NOMO-1 (cell line): Measurements from ENCODE around the gene PLEKHA5.
"Not testable (repeated sequence)": the region's sequence is repeated elsewhere in the genome, so short reads cannot be mapped to it uniquely, and the experiment has no call there.

Experiments
- DNase-seq, 2 experiments: peaks; one replicate each; lab custom pipeline; 2025; ENCODE audit not compliant: unreplicated experiment in 2 of 2; lab: John Stamatoyannopoulos, UW

PLEKHA5 gene

DNA sequence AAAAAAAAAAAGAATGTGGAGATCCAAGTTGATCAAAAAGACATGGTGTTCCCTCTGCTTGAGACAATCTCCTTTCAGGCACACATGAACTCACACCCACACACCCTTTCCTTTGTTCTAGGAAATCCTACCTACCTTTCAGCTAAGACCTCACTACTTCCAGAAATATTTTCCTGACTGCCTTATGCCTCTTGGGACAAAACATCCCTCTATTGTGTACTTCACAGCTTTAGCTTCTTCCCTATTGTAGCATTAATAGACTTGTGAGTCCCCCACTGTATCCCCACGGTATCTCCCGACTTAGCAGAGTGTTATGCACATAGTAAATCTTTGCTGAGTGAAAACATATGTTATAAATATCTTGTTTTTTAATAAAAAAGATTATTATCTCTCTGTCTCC lies 264.9 kb downstream of the PLEKHA5 start:
- no peak for DNase-seq

- no peak for DNase-seq
Observed at GRCh38 chr12:19397534-19397933, 268.0 kb downstream of the PLEKHA5 start.

DNA sequence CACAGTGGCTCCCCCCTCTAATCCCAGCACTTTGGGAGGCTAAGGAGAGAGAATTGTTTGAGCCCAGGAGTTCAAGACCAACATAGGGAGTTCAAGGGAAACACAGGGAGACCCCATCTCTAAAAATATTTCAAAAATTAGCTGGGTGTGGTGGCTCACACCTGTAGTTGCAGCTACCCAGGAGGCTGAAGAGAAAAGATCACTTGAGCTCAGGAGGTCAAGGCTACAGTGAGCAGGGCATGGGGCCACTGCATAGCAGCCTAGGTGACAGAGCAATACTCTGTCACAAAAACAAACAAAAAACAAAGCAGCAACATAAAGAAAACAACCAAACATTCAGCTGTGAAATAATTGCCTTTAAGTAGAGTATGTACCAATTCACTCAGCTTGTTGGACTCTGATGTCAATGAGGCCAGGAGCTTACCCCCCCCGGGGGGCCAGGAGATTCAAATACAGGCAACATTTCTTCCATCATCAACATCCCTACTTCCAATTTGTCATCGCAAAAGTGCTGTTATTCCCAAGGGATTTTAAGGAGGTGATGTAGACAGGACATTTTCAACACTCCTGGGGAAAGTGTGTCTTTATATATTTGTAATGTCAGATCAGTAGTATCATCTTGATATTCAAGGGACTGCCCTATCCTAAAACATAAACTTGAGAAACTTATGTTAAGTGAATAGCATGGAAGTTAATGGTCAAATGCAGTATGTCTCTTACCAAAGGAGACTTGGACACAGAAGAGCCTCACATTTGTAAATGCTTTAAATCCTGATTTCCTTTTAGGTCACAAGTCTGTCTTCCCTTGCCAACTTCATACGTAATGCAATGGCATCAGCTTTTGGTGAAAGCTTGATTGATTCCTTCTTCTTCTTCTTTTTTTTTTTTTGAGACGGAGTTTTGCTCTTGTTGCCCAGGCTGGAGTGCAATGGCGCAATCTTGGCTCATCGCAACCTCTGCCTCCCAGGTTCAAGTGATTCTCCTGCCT lies 269.1 kb downstream of the PLEKHA5 start:
- DNase-seq, result no peak

- DNase-seq, result not testable (repeated sequence)
Observed at GRCh38 chr12:19400649-19401285, 271.2 kb downstream of the PLEKHA5 start.

DNA sequence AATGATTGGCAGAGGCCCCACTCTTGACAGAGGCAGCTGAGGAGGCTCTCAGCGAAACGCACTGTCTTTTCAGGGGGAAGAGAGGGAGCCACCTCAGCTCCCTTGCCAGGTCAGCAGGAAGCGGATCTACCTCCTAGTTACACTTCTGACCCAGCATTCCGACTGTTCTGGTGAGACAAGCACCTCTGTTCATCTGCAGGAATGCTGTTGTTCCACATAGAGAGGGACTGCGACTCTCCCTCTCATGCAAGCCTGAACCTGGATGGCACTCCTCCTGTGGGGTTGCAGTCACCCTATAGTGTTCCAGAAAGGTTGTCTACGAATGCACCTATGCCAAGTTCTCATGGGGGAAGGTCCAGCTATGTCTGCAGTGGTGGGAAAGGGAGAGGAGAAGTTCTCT lies 272.7 kb downstream of the PLEKHA5 start:
- no peak for DNase-seq

DNA sequence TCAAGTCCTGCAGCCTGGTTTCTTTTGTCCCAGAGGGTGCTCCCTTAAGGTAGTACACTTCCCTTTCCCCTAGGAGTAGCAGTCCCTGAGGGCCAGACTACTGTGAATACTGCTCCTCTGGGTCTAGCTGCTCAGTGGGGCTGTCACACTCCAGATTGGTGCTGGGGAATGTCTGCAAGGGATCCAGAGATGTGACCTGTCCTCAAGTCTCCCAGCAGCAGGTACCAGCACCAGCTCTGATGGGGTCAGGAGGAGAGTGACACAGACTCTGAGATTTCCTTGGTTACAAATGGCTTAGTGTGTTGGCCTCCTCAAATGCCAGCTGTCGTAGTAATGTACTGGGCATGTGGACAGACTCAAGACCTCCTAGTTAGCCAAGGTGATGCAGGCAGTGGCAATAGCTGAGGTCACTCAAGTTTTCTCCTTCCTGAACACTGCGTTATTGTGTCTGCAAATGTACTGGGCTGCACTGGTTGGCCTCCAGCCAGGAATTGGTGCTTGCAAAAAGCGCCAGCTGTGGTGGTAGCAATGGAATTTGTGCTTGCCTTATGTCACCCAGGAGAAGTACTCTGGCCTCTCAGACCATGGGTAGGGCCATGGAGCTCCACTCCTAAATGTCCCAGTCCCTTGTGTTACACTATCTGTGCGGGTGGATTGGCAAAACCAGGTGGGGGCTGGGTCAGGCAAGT lies 273.4 kb downstream of the PLEKHA5 start:
- no peak for DNase-seq

DNA sequence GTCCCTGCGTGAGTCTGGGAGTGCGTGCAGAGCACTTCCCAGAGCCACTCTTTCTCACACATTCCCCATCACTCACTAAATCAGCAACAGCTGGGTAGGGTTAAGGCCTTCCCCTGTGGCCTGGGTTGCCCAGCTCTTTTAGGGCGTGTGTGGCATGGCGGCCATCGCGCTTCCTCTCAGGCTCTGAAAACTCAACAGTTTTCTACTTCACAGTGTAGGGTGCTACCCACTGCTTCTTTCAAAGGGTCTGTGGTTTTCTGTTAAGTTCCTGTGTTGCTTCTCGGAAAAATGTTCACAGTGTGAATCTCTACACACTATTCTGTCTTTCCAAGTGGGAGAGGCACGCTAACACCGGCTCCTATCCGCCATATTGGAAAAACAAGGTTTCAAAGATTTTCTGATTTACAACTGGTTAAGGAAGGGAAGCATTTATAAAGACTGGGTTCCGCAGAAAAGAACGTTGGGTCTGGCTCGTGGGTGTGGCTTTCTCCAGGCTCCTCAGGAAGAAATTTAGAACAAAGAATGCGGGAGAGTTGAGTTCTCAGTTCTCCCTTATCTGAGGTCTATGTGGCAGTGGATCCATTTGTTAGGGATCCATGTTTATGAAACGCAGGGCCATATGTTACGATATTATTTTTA lies 274.8 kb downstream of the PLEKHA5 start:
- no peak for DNase-seq

DNA sequence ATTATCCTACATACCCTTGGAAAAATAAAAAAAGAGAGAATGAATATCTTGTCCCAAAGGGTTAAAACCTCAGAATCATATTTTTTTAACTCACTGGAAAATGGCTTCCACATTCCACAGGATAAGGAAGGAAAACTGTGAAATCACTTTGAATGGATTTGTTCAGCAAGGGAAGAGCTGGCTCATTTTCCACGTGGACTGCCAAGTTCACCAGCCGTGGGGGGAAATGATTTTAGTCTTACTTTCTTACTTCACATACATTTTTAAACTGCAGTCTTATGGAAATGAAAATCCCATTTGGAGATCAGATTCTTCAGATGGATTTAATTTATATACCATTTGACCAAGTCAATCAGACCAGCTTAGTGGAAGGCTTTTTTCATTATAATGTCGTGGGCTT lies 279.8 kb downstream of the PLEKHA5 start:
- no peak for DNase-seq

DNA sequence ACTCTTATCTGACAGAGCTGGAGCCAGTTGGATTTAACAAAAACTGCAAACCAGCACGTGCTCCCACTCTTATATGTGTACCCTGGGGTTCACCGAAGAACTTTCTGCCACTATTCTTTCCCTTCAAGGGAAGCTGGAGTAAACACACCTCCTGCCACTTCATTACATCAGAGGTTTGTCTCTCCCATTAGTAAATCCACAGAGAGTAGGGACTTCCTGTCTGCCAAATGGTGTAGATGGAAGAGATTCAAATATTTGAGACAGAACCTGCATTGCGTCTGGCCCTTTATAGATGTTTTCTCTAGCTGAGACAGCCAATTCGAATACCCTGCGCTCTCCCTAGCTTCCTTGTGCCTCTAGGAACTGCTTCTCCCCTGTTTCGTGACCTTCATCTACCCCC lies 280.7 kb downstream of the PLEKHA5 start:
- no peak for DNase-seq

DNA sequence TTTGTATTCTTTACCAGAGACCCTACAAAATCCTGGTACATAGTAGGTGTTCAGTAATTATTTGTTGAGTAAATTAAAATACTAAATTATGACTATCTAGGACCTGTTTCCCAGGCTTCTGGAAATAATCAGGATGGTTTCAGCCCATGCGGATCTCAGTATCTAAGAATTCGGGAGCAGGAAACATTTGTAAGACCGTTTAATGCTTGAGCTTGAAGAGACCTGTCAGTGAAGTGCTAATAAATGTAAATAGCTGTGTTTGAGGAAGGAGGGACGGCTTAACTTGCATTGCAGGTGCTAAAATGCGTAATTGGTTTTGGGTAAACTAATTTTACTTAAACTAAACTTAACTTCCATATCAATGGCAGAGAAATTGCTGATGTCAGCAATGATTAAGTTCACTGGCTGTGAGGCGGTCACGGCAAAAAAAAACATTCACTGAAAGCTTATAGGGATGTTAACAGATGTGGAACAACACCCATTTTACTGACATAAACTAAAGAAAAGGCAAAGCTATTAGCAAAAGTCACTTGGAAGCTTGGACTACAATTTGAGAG lies 281.2 kb downstream of the PLEKHA5 start:
- no peak for DNase-seq

DNA sequence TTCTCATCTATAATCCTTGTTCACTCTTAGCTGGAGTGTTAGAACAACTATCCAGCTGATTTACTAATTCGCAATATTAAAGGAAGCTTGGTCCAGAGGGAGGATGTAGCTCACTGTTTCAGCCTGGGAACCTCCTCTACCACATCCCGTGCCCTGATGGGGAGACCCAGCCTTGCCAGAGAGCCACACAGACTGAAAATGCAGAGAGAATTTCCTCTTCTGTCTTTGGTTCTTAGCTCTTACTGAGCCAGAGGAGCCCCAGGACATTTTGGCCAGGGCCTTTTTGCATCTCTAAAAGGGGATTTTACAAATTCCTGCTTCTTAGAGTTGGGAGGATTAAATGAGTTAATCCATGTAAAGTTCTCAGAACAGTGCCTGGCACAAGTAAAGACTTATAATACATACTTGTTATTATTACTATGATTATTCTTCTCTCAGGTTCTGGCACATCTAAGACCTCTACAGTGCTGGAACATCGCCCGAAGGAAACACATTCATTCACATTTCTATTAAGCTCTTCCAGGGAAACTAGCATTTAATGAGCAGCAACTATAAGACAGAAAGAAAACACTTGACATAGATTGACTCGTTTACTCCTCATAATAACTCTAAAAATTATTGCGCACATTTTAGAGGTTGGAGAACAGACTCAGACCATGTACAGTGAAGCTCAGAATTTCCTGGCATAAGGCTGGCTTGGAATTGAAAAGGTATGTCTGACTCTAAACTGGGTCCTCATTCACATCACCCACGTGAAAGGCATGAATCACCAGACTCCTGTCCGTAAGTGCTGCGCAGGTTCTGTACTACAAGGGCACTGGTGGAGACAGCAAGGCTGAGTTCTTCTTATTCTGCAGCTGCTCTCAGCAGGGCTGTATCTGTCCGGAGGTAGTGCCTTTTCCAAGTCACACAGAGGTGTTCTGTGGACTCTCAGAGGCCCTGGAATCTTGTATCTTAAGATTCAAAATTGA lies 282.0 kb downstream of the PLEKHA5 start:
- no peak for DNase-seq

DNA sequence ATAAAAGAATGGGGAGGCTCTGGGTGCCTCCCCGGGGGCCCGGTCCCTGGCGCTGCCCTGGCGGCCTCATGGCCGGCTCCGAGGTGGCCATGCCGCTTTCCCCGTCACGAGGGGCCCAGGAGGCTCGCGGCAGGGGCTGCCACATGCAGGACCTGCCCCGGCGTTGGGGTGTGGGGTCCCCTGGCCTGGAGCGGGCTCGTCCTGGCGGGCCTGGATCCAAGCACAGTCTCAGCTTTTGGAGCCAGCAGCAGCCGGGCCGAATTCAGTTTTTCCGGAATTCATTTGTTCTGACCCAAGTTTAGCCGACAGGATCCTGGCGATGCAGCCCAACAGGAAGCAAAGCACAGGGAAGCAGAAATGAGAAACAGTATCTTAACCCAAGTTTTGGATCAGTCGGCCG lies 283.3 kb downstream of the PLEKHA5 start:
- DNase-seq, result no peak

DNA sequence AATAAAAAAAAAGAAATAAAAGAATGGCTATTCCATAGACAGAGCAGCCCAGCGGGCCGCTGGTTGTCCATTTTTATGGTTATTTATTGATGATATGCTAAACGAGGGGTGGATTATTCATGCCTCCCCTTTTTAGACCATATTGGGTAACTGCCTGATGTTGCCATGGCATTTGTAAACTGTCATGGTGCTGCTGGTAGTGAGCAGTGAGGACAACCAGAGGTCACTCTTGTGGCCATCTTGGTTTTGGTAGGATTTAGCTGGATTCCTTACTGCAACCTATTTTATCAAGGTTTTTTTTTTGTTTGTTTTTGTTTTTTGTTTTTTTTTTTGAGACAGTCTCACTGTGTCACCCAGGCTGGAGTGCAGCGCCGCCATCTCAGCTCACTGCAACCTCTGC lies 284.0 kb downstream of the PLEKHA5 start:
- not testable (repeated sequence) for DNase-seq

DNA sequence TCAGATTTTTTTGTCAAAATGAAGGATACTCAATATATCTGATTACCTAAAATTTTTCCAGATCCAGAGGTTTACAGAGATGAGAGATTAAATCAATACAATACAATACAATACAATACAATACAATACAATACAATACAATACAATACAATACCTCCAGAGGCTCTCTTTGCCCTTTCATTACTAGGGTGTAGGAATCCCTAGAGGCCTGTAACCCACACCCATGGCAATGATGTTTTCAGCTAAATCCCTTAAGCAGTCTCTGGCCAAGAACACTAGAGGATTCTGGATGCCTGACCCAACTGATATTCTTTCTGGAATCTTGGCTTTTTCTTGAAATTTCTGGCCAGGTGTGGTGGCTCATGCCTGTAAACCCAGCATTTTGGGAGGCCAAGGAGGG lies 286.0 kb downstream of the PLEKHA5 start:
- DNase-seq, result no peak

GRCh38 chr12:19419086-19419485 lies 289.6 kb downstream of the PLEKHA5 start:
- DNase-seq, result no peak

- DNase-seq, result no peak
Observed at GRCh38 chr12:19421503-19422282, 292.2 kb downstream of the PLEKHA5 start.

GRCh38 chr12:19423166-19423930 lies 293.8 kb downstream of the PLEKHA5 start:
- no peak for DNase-seq
